T-helper 2 cell treated with Interferon-gamma antibody and Interleukin-4, amounts not matched to agents 5 μg/mL and 100 μg/mL, for 36 hours (primary cell): ENCODE data around the gene ELP6.
"Not testable (repeated sequence)": the region's sequence is repeated elsewhere in the genome, so short reads cannot be mapped to it uniquely, and the experiment has no call there.

Experiments
- DNase-seq: peaks from one replicate; pipeline ENCODE4 v3.0.0; 2021; ENCODE audit warnings: low spot score
- H3K27ac Mint-ChIP-seq: one replicate; pipeline ENCODE4 v1.8.0; 2021; ENCODE audit warnings: mild to moderate bottlenecking, mixed read lengths
- H3K27me3 Mint-ChIP-seq: one replicate; pipeline ENCODE4 v1.8.0; 2021; ENCODE audit warnings: low read depth, mixed read lengths
- H3K36me3 Mint-ChIP-seq: one replicate; pipeline ENCODE4 v1.8.0; 2021; ENCODE audit warnings: low read depth, mixed read lengths
- H3K4me1 Mint-ChIP-seq: one replicate; pipeline ENCODE4 v1.8.0; 2021; ENCODE audit warnings: low read depth, mixed read lengths
- H3K4me3 Mint-ChIP-seq: one replicate; pipeline ENCODE4 v1.8.0; 2022; ENCODE audit warnings: mild to moderate bottlenecking, moderate library complexity, mixed read lengths
- H3K9me3 Mint-ChIP-seq: one replicate; pipeline ENCODE4 v1.8.0; 2021; ENCODE audit warnings: mixed read lengths

The ELP6 gene

GRCh38 chr3:47464588-47464987 is 48.9 kb downstream of the ELP6 start:
- H3K36me3 Mint-ChIP-seq = peaks cover 37% of the 10 kb centered on the region
- no peaks in the 10 kb centered on the region for H3K27me3 Mint-ChIP-seq
- H3K9me3 Mint-ChIP-seq = peaks cover 11% of the 10 kb centered on the region
- no peak overlapping the region for H3K4me3 Mint-ChIP-seq
- H3K4me1 Mint-ChIP-seq = peaks cover 8% of the 10 kb centered on the region
- DNase-seq = no peak
- no peak overlapping the region for H3K27ac Mint-ChIP-seq

GRCh38 chr3:47459534-47460085 is 53.9 kb downstream of the ELP6 start:
- H3K9me3 Mint-ChIP-seq, H3K4me3 Mint-ChIP-seq, H3K27ac Mint-ChIP-seq, H3K4me1 Mint-ChIP-seq, H3K27me3 Mint-ChIP-seq, DNase-seq: not testable (repeated sequence)
- peaks cover 16% of the 10 kb centered on the region for H3K36me3 Mint-ChIP-seq

GRCh38 chr3:47456984-47457383 is 56.5 kb downstream of the ELP6 start:
- Mint-ChIP-seq H3K27ac (no peak overlapping the region), H3K9me3 (peaks cover 7% of the 10 kb centered on the region), H3K4me1 (peaks cover 6% of the 10 kb centered on the region)

GRCh38 chr3:47455806-47456452 is 57.6 kb downstream of the ELP6 start:
- Mint-ChIP-seq H3K27me3 (no peaks in the 10 kb centered on the region), H3K36me3 (peaks cover 24% of the 10 kb centered on the region), H3K27ac (no peak overlapping the region), H3K4me1 (peaks cover 6% of the 10 kb centered on the region), H3K9me3 (peaks cover 7% of the 10 kb centered on the region), H3K4me3 (no peak overlapping the region)
- no peak for DNase-seq

More at GRCh38 chr3:47456984-47457383, 56.5 kb downstream of the ELP6 start:
- H3K36me3 Mint-ChIP-seq = peaks cover 22% of the 10 kb centered on the region
- H3K27me3 Mint-ChIP-seq = no peaks in the 10 kb centered on the region
- no peak overlapping the region for H3K4me3 Mint-ChIP-seq
- DNase-seq = no peak

- peaks cover 21% of the 10 kb centered on the region for H3K36me3 Mint-ChIP-seq
- no peak overlapping the region for H3K4me3 Mint-ChIP-seq
- H3K9me3 Mint-ChIP-seq = peaks cover 12% of the 10 kb centered on the region
- H3K27me3 Mint-ChIP-seq = no peaks in the 10 kb centered on the region
- H3K4me1 Mint-ChIP-seq = peaks cover 4% of the 10 kb centered on the region
- DNase-seq = no peak
- H3K27ac Mint-ChIP-seq = no peak overlapping the region
Measured at GRCh38 chr3:47452453-47453215, 60.9 kb downstream of the ELP6 start.
